ENCODE data around the gene RPL32.
"Not testable (repeated sequence)": the region's sequence is repeated elsewhere in the genome, so short reads cannot be mapped to it uniquely, and the experiment has no call there.

Gene RPL32

DNA sequence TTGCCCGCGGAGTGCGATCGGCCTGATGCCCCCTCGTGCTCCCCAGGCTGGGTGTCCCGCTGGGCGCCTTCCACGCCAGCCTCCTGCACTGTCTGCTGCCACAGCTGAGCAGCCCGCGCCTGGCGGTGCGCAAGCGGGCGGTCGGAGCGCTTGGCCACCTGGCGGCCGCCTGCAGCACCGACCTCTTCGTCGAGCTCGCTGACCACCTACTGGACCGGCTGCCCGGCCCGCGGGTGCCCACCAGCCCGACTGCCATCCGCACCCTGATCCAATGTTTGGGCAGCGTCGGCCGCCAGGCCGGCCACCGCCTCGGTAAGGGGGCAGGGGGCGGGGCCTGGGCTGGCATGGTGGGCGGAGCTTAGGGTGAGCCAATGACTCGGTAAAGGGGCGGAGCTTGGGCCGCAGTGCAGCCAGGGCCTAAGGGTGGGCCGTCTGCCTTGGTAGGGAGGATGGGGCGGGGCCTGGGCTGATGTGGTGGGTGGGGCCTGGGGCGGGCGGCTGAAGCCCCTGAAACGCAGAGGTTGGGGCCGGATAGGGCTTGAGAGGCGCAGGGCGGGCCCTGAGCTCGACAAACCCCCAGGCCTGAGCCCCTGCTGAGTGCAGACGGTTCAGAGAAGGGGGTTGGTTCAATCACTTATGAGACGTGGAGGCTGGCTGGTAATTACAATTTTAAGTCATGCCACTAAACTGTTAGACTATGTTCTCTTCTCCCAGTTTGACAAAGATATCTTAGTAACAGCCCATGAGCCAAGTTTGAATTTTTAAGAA is 31.2 kb downstream of the RPL32 start:
- DNase-seq (ENCODE audit: low read depth in 2 of 2): peak; percentile 91 to 92

DNA sequence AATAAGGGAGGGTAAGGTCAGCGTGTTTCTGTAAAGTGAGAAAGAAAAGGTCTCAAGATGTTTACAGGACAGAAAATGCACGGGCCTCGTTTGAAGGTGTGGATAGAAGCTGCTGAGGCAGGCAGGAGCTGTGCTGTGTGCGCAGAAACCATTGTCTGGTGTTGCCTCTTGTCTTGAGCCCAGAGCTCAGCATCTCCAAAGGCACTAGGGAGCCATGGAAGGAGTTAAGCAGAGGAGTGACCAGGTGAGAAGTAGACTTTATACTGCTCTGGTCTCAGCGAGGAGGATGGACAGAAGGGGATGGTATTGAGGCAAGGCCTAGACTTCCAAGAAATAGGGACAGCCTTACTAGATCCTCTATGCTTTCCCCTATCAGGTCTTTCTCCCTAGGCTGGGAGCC is 31.9 kb downstream of the RPL32 start:
- DNase-seq (ENCODE audit: low read depth in 2 of 2): no peak

DNA sequence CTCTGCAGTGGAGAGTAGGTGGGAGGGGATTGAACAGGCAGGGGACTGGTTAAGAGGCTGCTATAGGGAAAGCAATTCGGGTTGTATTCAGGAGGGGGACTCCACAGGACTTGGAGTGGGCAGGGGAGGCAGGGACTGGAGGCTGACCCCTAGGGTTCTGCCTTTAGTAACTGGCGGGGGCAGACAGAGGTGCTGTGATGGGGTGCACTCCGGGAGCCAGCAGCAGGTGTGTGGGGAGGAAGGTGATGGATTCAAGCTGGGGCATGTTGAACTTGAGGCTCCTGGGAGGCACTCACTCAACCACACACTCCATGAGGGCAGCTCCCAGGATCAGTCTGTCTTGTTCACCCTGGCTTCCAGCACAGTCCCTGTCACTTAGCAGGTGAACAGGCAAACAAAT is 32.4 kb downstream of the RPL32 start:
- DNase-seq (ENCODE audit: low read depth in 2 of 2): no peak

DNA sequence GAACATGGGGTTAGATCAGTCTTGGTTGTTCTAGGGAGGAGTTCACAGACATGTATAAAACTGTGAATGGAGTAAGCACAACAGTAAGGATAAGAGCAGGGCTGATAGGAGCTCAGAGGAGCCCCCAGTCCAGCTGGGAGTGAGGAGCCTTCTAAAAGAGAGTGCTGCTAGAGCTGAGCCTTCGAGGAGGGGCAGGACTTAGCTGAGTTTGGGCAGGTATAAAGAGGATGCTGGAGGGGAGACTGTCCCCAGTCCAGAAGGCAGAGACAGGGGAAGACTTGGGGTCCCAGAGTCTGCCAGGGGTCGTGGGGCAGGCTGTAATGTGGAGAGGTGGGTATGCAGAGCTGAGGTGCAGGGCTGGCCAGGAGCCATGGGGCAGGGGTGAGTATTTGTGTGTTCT is 32.8 kb downstream of the RPL32 start:
- no peak for DNase-seq (ENCODE audit: low read depth in 2 of 2)

DNA sequence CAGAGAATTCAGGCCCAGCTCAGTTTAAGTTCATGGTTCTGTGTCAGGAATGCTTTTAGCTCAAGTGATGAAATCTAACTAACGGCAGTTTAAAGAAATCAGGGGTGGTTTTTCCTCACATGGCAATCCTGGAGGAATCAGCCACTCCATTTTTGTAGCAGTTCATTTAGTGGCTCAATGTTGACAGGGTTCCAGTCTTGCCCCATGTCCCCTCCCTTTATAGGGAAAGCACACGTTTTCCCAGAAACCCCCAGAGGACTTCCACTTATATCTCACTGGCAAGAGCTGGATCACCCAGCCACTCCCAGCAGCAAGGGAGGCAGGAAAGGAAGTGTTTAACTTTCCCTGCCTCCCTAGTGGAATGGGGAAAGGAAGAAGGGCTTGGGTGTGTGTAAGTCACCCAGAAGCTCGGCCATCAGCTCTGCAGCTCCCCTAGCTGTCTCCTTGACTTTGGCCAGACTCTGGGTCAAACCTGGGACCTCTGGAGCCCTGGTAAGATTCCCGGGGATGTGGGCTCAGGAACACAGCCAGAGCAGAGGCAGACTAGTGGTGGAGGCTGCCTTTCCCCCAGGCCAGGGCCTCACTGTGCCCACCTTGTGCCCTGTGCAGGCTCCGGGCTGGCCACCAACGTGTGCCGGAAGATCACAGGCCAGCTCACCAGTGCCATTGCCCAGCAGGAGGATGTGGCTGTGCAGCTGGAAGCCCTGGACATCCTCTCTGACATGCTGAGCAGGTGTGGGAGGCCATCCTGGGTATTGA is 33.6 kb downstream of the RPL32 start:
- DNase-seq (ENCODE audit: low read depth in 2 of 2): no peak

DNA sequence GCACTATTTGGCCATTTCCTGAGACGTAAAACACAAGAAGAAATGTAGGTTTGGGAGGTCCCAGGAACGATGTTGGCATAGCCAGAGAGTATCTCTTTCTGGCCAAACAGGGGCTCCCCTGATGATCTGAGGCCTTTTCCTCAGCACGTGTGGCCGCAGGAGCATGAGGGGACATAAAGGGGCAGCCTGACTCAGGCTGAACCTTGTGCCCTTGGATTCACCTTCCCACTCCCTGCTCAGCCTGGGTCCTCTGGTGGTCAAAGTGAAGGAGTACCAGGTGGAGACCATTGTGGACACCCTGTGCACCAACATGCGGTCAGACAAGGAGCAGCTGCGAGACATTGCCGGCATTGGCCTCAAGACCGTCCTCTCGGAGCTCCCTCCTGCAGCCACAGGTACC is 34.3 kb downstream of the RPL32 start:
- DNase-seq (ENCODE audit: low read depth in 2 of 2): no peak

DNA sequence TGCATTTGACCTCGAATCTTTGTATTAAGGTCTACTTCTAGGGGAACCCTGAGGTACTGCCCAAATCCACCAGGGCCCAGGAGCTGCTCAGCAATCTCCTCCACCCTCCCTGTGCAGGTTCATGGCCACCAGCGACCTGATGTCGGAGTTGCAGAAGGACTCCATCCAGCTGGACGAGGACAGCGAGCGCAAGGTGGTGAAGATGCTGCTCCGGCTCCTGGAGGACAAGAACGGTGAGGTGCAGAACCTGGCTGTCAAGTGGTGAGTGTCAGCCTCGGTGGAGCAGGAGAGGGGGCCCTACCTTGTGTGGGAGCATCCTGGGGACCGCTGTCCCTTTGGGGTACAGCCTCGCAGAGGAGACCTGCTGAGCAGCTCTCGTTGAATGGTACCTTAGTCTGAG is 38.0 kb downstream of the RPL32 start:
- DNase-seq (ENCODE audit: low read depth in 2 of 2): no peak

DNA sequence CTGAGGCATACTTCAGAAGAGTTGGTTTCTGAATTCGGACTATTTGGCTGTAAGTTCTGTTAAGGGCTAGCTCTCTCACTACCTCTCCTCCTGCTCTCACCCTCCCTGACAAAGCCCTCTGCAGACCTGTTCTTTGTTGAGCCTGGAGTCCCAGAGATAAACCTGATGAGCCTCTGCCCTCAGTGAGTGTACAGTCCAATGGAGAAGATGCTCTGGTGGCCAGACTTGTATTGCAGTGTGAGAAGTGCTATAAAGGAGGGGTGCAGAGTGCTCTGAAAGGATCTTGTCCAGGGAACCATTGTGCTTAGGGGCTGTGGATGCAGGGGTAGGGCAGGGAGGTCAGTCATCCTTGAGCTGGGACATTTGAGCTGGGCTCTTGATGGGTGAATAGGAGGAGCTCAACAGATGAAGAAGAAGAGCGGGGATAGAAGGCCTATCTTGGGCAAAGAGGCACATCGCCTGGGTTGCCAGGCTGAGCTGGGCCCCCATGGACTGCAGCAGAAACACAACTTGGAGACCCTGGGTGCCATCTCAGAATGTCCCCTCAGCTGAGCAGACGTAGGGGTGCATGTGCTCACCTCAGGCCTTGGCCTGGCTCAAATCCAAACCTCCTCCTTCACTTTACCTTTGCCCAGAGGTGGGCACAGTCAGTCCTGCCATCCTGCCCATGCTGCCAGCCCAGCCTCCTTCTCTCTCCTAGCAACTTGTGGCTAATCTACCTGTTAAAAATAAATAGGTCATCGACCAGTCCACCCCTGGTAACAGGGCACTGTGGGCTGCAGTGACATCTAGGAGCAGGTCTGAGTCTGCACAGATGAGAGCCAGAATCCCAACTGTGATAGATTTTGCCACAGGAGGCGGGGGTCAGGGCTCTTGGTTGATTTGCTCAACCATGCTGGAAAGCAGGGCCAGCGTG is 41.6 kb downstream of the RPL32 start:
- DNase-seq (ENCODE audit: low read depth in 2 of 2): no peak

DNA sequence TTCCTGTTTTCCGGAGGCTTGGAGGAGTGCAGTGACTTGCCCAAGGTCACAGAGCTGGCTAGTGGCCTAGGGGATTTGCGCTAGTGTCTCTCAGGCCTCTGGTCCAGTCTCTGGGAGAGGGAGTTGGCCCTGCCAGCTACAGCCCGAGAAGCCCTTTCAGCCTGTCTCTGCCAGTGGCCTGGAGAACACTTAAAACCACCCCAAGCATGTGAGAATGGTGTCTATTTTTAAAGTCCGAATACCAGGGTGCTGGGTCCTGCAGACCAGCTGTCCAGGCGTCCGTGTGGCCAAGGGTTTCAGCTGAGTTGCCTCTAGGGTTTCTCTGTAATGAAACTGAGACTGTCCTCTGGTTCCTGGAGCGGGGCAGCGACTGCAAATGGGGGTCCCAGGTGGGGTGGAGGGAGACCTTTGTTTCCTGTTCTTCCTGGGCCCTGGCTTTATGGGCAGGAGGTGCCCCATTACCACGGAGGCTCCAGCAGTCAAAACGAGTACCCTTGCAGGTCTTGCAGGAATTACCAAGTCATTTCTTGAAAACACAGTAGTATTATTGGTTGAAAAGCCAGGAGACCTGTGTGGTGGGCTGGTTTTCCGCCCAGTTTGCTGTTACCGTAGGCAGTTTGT is 42.7 kb downstream of the RPL32 start:
- no peak for DNase-seq (ENCODE audit: low read depth in 2 of 2)

DNA sequence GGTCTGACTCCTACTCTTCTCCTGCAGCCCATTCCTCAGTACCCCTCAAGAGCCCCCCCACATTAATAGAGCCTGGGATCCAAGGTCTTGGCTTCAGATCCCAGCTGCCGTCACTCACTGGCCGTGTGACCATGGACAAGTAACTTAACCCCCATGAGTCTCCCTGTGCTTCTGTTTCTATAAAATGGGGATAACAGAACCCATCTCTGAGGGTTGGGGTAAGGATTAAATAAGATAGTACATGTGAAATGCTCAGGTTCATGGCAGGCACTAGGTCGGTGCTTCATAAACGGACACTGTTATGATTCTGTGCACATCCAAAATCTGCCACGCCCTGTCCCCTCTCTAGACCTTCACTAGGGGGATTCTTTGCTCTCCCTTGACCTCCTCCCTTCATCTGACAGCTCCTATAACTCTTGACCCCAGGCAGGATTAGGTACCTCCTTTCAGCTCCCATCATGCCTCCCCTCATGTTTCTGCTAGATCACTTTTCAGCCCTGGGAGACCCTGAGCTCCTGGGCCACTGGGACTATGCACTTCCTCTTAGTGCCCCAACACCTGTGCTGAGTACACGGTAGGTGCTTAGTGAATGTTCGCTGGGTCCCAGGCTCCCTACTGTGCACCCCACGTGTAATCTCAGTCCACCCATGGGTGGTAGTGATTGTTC is 43.3 kb downstream of the RPL32 start:
- no peak for DNase-seq (ENCODE audit: low read depth in 2 of 2)

DNA sequence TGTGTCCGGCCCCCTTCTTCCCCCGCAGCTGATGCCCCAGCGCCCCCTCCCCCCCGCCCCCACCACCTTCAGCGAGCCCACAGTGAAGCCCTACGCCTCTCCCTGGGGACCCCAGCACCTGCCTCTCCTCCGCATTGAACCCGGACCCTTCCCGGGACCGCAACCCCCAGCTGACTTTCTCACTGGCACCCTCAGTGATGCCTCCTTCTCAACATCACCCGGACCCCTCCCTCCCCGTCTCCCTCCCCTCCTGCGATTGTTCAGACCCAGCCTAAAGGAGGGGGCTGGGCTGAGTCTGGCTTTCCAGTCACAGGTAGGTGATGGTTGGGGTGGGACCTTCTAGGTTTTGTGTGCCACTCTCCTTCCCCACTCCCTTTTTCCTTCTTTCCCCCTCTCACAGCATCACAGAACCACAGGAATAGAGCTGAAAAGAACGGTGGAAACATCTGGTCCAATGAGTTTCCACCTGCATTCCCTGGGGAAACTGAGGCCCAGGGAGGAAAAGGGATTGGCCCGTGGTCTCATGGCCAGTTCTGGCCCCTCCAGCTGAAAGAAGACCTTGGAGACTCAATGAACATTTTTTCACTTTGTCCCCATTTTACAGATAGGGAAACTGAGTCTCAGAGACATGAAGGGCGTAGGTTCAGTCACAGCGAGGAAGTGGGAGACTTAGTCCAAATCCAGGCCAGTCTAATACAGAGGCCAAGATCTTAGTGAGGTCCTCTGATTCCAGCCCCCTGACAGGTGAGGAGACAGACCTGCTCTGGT is 44.1 kb downstream of the RPL32 start:
- DNase-seq (ENCODE audit: low read depth in 2 of 2): no peak

DNA sequence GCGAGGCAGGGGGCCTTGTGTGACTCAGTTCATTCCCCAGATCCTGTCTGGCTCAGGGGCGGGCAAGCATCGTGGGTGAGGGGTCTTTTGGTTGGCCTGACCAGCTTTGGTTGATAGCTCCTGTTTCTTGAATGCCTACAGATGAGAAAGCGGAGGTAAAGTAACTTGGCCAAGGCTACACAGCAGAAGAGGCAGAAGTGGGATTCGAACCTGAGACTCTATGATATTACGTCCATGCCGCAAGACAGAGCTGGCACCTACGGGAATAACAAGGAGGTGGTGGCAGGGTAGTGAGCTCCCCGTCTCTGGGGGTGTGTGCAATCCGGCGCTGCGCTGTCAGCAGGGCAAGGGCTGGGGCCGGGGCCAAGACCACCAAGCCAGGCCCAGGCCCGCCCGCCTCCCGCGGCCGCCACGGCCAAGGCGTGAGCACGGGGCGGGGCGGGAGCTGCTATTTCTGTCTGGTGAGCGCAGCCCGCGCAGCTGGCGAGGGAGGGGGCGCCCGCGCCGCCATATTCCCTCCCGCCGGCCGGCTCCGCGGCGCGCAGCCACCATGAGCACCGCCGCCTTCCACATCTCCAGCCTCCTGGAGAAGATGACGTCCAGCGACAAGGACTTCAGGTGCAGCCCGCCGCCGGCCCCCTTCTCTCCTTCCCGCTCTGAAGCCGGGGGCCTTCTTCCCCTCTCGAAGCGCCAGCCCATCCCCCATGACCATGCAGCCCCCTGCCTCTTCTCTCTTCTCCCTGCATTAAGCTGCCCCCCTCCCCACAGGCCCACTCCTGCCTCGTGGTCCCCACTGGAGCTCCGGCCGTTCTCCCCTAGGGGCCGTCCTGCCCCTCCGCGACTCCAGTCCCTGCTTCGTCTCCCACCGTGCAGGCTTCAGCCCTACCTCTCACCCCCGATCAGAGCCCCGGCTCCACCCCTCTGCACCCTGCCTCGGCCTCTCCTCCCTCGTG is 44.9 kb downstream of the RPL32 start, which contains the start of gene CAND2:
Gene CAND2 (plus strand): TSS at position 510 of the 953 bp plus-strand sequence. CDS start 41 bp downstream, at position 551.
- peak in 1 of 2 donors; percentile 31 for DNase-seq (ENCODE audit: low read depth in 2 of 2)

DNA sequence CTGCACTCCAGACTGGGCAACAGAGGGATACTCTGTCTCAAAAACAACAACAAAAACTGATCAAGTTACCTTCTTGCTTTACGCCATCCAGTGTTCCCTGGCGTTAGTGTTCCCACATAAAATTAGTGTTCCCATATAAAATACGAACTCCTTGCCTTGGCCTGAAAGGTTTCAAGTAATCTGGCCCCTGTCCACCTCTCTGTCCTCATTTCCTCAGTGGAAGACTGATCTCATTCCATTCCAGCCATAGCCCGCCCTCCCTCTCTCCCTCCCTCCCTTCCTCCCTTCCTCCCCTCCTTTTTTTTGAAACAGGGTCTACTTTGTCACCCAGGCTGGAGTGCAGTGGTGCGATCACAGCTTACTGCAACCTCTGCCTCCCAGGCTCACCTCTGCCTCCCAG is 47.7 kb downstream of the RPL32 start:
- DNase-seq (ENCODE audit: low read depth in 2 of 2): no peak

DNA sequence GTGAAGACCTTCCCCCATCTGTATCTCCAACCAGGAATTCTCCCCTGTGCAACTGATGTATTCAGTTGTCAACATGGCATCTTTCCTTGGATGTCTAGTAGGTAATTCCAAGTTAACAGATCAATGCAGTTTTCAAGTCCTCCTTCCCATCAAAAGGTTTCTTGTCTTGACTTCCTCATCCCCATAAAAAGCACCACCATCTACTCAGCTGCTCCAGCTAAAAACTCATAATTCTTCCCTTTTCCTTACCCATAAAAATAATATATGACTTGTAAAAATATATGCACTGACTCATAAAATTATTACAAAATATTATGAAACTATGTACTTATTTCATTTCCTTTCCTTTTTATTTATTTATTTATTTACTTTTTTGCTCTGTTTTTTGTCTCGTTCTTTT is 49.9 kb downstream of the RPL32 start:
- DNase-seq (ENCODE audit: low read depth in 2 of 2): no peak

DNA sequence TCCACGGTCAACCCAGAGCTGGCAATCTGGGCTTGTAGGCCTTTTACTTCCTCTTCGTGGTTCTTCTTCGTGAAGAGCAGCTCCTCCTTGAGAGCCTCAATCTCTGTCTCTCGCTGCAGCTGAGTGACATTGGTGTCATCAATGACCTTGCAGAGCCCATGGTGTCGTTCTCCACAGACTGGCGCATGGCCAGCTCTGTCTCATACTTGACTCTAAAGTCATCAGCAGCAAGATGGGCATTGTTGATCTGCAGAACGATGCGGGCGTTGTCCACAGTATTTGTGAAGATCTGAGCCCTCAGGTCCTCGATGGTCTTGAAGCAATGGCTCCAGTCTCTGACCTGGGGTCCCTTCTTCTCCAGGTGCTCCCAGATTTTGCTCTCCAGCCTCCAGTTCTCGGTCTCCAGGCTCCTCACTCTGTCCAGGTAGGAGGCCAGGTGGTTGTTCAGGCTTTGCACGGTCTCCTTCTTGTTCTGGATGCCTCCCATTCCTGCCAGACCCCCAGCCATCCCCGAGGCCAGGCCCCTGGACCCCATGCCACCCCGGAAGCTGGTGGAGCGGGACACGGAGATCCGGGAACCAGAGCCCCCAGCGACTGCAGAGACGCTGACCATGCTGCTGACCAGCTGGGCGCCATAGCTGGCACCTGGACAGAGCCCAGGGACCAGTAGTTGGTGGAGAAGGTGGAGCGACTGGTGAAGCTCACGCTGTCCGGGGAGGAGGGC is 53.2 kb downstream of the RPL32 start:
- not testable (repeated sequence) for DNase-seq (ENCODE audit: low read depth in 2 of 2)

DNA sequence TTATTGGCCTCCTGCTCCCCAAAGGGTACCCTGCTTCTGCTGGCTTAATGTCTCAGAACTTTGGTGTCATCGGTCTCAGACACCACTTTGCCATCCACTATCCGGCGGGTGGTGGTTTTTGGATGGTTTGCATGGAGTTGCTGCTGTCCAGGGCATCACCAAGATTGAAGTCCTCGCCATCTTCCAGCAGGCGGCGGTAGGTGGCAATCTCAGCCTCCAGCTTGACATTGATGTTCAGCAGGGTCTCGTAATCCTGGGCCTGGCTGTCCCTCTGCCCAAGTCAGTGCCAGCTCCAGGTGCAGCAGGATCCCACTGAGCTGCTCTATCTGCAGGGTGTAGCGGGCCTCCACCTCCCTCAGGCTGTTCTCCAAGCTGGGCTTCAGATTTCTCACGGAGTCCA is 54.0 kb downstream of the RPL32 start:
- DNase-seq (ENCODE audit: low read depth in 2 of 2): peak; percentile 41 to 54

DNA sequence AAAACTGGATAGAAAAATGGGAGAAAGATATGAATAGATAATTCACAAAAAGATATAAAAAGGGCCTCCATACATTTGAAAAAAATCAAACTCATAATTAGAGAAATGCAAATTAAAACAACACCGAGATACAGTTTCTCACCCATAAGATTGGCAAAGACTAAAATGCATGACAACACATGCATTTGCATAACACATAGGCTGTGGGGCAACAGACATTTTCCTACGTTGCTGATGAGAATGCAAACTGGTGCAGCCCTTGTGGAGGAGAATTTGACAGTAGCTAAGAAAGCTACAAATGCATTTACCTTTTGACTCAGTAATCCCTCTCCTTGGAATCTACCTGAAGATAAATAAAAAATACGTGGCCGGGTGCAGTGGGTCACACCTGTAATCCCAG is 56.3 kb downstream of the RPL32 start:
- DNase-seq (ENCODE audit: low read depth in 2 of 2): no peak
